HG02610 (cell line): Measurements from ENCODE around the gene PRPF40A.

Source experiments
- ATAC-seq: cut with Tn5 transposase; IDR thresholded peaks from one replicate; pipeline ENCODE4 v1.9.1; 2021; ENCODE audit warnings: mild to moderate bottlenecking, moderate library complexity; ENCODE audit not compliant: unreplicated experiment

The PRPF40A gene

DNA sequence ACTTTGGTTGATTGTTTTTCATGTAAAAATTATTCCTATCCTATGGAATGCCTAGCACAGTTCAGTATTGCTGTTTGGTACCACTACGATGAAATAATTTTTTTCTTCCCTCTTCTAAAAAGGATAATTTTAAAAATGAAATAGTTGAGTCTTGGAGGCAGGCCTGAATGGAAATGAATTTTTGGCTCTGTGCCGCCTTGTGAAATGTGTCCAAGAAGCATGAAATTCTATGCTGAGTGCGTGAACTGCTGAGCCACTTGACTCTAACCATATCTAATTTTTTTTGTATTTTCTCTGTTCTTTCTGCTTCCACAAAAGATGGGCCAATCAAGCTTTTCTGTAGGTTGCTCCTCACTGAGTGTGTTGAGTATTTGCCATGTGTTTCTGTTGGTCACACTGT lies 95.0 kb downstream of the PRPF40A start:
- no peak for ATAC-seq

DNA sequence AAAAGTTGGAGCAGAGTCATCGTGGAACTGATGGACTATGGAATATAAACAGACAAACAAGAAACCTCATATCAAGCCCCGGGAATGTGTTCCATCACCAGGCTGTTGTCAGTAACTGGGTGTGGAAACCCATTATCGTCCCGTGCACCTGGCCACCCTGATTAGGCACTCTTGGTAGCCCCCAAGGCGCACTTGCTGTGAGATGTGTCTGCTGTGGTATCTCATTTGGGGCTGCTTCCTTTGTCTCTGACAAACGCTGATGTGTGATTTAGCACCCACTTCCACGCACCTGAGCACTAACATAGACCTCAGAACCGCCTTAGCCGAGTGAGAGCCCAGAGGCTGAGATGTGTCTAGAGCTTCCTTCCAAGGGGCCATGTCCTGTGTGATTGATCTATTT lies 96.3 kb downstream of the PRPF40A start:
- ATAC-seq, result no peak

DNA sequence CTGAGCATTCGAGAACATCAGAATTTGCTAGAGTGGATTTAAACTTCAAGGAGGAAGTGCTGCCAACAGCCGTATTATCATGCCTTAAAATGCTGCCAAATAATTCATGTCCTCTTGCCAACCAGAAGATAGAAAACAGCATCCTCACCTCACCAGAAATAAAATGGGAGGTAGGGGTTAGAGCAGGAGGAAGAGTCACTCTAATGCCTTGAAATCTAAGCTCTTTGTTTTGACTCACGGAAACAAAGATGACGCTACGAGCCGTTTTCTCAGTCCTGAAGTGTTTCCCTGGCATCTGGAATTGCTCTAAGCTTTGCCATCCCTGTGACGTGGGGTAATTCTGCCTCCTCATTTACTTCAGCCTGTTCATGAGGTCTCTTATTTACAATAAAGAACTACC lies 97.1 kb downstream of the PRPF40A start:
- no peak for ATAC-seq

DNA sequence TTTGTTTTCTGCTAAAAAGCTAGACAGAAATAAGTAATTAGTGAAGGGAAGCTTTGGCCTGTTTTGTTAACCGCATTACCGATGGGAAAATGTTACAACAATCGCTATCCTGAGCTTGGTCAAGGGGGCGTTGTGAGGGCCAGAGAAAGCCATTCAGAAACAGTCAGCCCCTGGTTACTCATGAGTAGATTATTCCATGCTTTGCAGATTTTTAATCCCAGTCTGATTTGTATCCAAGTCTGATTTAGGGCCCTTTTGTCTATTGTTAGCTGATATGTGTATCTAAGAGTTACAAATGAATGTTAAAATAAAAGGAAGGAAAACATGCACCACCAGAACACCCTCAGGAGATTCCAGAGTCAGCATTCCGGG lies 99.1 kb downstream of the PRPF40A start:
- ATAC-seq, result no peak

DNA sequence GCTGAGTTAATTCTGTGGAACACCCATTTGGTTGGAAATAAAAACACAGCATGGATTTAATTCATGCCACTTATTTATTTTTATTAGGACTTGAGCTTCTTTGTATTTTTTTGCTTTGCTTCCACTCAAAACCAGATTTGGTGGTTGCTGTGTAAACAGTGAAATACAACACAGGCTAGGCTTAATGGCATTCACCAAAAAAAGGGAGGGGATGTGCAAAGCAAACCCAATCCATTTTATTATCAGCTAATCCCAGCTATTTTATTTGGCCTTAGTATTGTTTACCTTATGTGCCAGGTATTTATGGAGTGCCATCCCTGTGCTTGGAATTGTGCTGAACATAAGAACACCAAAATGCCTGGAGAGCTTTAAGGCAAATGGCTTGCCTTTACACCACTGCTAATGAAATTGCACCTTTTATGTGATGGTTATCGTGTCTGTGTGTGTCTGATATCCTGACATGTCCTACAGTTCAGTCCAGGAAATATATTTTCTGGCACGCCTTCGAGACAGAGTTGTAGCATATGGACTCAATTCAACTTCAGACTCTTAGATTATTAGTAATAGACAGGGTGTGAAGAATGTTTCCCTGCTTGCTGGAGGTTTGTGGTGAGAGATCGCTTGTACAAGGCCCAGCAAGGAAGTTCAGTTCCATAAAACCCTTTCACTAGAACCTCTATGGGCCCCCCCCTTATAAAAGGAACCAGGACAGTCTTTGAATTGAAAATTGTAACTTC lies 99.6 kb downstream of the PRPF40A start:
- ATAC-seq, result no peak

DNA sequence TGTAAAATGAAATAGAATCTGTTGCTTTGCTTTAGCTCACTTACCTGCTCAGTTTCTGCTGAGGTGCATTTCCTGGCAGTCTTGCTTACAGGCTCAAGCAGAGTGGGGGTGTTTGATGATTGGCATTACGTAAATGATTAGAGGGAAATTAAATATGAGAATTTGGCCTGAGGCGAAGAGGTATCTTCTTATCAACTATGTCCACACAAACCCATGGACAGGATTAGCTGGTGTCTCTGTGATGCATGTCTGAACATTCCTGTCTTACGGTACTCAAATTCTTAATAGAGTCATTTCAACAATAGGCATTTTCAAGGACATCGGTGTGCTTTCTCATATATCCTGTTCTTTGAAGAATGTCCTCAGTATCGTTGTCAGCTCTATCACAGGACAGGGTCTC lies 102.1 kb downstream of the PRPF40A start:
- ATAC-seq, result no peak

DNA sequence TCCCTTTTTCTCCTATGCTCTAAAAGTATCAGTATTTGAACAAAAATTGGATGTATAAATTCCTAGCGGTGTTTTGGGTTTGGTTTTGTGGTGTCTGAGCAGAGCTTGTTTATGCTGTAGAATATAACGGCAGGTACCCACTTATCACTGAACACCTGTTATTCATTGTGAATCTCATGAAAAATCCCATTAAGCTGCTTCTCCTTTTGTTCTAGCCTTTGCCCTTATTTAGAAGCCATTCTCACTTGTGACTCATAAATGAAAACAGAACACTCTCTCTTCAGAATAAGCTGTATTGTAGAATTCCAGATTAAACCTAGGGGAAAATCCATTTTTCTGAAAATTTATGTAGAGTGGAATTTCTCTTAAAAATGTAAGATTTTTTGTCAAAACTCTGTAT lies 104.0 kb downstream of the PRPF40A start:
- peak; percentile 50 for ATAC-seq

DNA sequence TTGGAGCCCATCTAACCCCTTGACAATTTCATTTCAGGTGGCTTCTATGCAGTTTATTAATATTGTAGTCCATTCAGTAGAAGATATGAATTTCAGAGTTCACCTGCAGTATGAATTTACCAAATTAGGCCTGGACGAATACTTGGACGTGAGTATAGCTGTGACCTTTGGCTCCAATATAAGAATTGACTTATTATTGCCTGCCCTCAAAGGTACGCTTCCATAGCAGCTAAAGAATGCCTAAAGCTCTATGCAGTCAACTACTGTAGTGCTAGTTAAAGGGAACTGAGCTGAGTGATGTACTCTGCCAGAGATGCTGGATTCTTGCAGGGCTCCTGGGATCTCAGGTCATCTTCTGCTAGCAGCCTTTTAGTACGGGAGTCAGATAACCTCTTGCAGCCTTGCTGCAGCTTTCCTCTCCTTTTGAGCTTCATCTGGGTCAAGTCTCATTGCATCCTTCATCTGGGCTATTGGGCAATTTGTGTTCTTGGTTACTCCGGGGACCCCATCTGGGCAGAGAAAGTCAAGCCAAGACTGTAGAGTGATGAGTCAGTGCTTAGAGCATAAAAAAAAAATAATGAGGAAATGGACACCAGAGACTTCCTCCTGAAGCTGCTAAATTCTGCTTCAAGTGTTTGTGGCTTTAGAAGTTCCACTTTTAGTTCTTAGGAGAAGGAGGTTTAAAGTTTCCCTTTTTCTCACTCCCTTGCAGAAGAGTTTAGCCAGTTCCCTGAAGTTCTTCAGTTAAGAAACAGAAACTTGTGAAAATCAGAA lies 105.6 kb downstream of the PRPF40A start:
- peak; percentile 84 for ATAC-seq

DNA sequence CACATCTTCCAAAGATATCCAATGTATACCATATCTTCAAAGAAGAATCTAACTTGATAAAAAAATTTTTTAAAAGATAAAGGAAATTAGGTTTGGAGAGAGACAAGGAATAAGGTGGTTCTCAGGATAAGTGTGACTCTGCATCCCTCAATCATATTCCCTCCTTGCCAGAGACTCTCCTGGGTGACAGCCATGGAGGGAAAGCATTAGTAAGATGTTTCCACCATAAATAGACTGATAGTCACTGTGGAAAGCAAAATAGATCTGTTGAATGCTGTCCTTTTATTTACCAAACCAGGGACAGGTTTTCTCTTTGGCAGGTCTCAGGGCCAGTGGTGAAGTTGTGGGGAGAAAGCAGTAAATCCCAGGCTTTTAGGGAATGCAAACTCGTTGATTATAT lies 107.6 kb downstream of the PRPF40A start:
- no peak for ATAC-seq

DNA sequence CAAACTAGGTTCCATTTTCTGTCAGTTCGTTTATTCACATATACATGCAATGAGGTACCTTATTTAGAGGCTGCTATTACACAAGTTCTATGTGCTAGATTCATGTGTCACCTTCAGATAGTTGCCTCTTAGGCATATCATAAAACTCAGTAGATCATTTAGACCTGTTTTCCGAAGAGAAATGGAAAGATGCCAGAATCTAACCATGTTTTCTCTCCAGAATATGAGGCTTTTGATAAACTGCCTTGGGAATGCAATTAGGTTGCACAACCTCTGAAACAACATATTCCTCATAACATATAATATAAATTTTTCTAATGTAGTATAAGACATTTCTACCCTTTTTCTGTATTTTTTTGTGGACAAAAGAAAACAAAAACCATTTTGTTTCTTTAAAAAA lies 108.1 kb downstream of the PRPF40A start:
- no peak for ATAC-seq

DNA sequence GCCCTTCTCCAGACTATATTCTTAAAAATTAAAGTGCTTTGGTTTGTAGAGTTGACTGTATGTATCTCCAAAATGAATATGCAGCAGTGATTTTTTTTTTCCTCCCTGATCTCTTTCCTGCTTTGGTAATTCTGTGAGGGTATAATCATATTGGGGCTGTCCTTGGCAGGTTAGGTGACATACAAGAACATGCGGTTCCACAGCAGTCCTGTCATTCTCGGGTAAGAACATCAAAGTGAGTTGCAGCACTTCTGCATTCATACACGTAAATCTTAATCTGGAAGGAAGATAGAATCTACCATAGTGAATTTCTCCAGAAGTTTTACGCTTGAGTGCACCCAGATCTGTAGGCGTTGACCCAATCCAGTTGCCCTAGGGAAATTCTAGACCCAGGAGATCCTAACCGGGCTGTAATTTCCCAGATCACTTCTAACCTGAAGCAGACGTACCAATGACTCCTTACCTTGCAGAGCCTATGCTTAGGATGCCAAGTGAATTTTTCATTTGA lies 109.4 kb downstream of the PRPF40A start:
- no peak for ATAC-seq

DNA sequence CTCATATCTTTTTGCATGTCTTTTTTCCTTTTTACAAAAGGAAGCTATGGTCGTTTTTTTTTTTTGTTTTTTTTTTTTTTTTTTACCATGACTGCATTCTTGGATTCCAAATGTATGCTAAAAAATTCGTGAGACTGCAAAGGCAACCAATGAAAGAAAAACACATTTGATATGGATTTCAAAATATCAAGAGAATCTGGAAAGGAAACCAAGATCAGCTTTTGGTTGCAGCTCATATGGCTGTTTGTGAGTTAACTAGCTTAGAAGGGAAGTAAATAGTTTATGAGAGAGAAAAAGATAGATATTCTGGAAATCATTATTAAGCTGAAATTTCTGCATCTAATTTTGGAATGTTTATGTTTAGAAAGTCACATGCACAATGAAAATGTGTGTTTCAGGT lies 110.3 kb downstream of the PRPF40A start:
- no peak for ATAC-seq

DNA sequence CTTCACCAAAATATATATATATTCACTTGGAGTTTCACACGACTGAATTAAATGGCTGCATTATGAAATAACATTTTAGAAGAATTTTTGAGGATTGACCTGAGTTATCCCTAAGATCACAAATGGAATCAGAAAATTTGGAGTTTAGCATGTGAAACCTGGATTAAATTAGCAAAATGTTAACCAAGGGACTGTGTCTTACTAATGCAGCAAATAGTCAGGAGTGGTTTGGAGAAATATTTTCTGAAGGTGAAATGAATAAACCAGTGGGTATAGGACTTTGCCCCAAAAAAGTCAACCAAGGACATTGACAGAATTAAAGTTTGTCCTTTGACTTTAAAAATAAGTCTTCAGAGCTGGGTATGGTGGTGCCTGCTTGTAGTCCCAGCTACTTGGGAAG lies 111.2 kb downstream of the PRPF40A start:
- ATAC-seq, result no peak

DNA sequence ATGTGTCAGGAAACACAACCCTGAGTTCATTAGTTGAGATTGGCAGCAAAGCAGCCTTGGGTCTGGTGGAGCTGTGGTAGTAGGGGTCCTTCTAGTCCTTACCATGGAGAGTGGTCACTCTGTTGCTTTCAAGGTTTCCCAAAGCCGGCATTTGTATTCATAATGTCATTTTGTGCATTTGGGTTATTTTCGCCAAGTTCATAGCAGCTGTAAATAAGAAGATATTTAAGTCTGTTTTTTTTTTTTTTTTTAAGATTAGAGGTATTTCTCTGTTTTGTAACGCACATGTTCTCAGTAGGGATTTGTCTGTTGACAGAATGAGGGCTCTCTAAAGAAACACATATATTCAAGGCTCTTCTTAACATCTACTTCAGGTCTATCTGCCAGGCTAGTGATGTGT lies 114.1 kb downstream of the PRPF40A start:
- no peak for ATAC-seq

DNA sequence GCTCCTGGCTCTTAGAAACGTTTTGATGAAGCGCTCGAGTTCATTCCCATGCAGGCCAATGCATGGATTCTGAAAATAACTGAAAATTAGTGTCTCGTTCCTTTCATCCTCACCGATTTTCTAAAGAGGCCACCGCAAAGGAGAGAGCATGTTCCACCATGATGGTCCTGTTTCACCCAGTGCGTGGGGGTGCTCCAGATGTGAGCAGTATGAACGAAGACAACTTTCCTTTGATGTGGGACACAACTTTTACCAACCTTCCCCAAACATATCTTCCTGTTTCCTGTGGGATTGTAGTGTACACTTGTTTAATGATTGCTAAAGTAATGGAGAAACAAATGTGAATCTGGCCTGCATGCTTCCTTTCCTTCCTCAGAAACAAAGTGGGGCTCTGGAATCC lies 114.5 kb downstream of the PRPF40A start:
- no peak for ATAC-seq
